Type B pancreatic cell (in vitro differentiated cells): ENCODE data around the gene TPM4. TPM values are rescaled to one million over a fixed set of nuclear protein-coding genes. Genes with fewer than 3 reads are reported as not detected.
A peak's percentile ranks its signal among the peaks of the same experiment; 100 is the strongest.

Source experiments
- DNase-seq: peaks from one replicate; pipeline ENCODE4 v3.0.0; 2021; ENCODE audit warnings: mixed read lengths; ENCODE audit not compliant: unreplicated experiment; ENCODE audit errors: extremely low spot score
- H3K27ac Mint-ChIP-seq: 2 replicates; pipeline ENCODE4 v1.8.0; 2021; ENCODE audit warnings: mild to moderate bottlenecking, mixed read lengths
- H3K27me3 Mint-ChIP-seq: 2 replicates; pipeline ENCODE4 v1.8.0; 2021; ENCODE audit warnings: mixed read lengths
- H3K36me3 Mint-ChIP-seq: 2 replicates; pipeline ENCODE4 v1.8.0; 2021; ENCODE audit warnings: mixed read lengths
- H3K4me1 Mint-ChIP-seq: one replicate; pipeline ENCODE4 v1.8.0; 2021; ENCODE audit warnings: mixed read lengths; ENCODE audit not compliant: unreplicated experiment
- H3K4me3 Mint-ChIP-seq: 2 replicates; pipeline ENCODE4 v1.8.0; 2021; ENCODE audit warnings: mild to moderate bottlenecking, mixed read lengths
- H3K9me3 Mint-ChIP-seq: 2 replicates; pipeline ENCODE4 v1.8.0; 2021; ENCODE audit warnings: mixed read lengths
- total RNA-seq: library from RNA; stranded (reverse); gene quantifications from 2 replicates; pipeline ENCODE4 v1.2.1, GENCODE V29; 2021; ENCODE audit warnings: low replicate concordance
- TF ChIP-seq, protein P1 (sequence below): fragments of 200-600 bp; sonication (generic); conservative IDR thresholded peaks from 2 replicates; pipeline ENCODE4 v1.5.0; 2021; ENCODE audit warnings: antibody characterized with exemption, mild to moderate bottlenecking

Gene TPM4
- total RNA-seq, 1 donor from 2014 or later: 425 TPM

DNA sequence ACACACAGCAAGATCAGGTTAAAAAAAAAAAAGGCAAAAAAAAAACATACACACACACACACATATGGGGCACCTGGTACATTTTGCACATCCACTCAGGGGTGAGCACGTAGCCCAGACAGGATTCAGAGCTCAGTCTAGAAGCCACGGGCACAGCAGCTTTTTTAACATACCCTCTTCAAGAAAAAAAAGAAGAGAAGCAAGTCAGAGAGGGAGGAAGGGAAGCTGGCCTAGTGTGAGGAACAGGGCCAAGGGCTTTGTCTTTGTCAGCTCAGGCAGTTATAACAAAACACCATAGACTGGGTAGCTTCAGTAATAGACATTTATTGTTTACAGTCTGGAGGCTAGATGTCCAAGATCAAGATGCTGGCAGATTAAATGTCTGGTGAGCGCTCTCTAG, 2.3 kb upstream of the TPM4 start:
- no peaks in the 10 kb centered on the region for H3K9me3 Mint-ChIP-seq
- H3K36me3 Mint-ChIP-seq: peaks cover 9% of the 10 kb centered on the region
- TF ChIP-seq, protein P1, sequence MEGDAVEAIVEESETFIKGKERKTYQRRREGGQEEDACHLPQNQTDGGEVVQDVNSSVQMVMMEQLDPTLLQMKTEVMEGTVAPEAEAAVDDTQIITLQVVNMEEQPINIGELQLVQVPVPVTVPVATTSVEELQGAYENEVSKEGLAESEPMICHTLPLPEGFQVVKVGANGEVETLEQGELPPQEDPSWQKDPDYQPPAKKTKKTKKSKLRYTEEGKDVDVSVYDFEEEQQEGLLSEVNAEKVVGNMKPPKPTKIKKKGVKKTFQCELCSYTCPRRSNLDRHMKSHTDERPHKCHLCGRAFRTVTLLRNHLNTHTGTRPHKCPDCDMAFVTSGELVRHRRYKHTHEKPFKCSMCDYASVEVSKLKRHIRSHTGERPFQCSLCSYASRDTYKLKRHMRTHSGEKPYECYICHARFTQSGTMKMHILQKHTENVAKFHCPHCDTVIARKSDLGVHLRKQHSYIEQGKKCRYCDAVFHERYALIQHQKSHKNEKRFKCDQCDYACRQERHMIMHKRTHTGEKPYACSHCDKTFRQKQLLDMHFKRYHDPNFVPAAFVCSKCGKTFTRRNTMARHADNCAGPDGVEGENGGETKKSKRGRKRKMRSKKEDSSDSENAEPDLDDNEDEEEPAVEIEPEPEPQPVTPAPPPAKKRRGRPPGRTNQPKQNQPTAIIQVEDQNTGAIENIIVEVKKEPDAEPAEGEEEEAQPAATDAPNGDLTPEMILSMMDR: no peak
- DNase-seq: no peak
- H3K4me3 Mint-ChIP-seq: peak overlapping the region; percentile 67
- H3K4me1 Mint-ChIP-seq: peaks cover 36% of the 10 kb centered on the region
- H3K27ac Mint-ChIP-seq: peak overlapping the region; percentile 96
- H3K27me3 Mint-ChIP-seq: no peaks in the 10 kb centered on the region

DNA sequence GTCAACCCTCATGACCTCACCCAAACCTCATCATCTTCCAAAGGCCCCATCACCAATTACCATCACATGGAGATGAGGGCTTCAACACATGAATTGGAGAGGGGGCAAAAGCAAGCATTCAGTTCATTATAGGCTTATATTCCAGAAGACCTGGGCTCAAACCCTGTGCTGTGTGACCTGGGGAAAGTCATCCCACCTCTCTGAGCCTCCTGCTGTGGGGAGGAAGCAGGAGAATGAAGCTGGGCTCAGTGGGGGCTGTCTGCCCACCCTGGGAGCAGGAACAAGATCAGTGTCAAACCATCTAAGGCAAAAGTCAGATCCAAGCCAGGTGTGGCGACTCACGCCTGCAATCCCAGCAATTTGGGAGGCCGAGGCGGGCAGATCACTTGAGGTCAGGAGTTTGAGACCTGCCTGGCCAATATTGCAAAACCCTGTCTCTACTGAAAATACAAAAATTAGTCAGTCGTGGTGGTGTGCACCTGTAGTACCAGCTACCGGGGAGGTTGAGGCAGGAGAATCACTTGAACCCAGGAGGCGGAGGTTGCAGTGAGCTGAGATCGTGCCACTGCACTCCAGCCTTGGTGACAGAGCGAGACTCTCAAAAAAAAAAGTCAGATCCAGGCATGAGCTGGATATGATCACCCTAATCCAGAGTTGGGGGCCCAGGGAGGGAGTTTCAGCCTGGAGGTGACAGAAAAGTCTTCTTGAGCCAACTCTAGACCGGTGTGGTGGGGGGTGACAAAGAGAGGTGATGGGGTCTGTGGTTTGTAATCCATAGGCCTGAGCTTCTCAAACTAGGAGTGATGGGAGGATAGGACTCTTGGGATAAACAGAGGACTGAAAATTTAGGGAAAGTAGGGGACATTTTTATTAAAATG, 1.6 kb upstream of the TPM4 start:
- H3K27ac Mint-ChIP-seq: peak overlapping the region; percentile 96
- peak overlapping the region; percentile 88 for H3K4me3 Mint-ChIP-seq
- no peak for DNase-seq
- H3K4me1 Mint-ChIP-seq: peaks cover 42% of the 10 kb centered on the region
- H3K9me3 Mint-ChIP-seq: no peaks in the 10 kb centered on the region
- TF ChIP-seq, protein P1: no peak
- peaks cover 14% of the 10 kb centered on the region for H3K36me3 Mint-ChIP-seq
- no peaks in the 10 kb centered on the region for H3K27me3 Mint-ChIP-seq

DNA sequence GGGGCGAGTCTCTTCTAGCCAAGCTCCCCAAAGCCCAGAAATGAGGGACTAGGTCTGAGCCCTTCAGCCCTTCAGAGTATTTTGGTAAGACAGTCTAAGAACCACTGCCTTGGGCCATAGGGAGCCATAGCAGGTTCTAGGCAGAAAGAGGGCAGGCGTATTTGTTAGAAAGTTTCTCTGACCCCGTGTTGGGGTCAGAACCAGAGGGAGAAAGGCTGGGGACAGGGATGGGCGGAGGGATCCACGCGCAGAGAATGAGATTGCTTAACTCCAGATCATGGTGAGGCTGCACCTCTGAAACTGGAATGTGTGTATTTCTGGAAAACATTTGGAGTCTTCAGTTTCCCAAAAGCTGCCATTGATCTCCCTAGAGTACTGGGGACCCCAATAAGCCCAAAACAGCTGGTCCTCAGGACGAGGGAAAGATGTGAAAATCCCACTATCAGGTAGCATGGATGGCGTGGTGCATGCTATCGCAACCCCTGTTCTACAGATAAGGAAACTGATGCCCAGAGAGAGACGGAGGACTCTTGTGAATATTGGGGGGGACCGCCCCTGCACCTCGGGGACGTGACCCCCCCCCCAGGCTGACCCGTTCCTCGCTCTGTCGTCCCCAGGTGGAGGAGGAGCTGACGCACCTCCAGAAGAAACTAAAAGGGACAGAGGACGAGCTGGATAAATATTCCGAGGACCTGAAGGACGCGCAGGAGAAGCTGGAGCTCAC, 703 bp upstream of the TPM4 start:
- Mint-ChIP-seq H3K4me3 (peak overlapping the region; percentile 88), H3K4me1 (peaks cover 42% of the 10 kb centered on the region), H3K27ac (peak overlapping the region; percentile 96), H3K36me3 (peaks cover 14% of the 10 kb centered on the region), H3K27me3 (no peaks in the 10 kb centered on the region), H3K9me3 (no peaks in the 10 kb centered on the region)
- DNase-seq: no peak
- TF ChIP-seq, protein P1: no peak

DNA sequence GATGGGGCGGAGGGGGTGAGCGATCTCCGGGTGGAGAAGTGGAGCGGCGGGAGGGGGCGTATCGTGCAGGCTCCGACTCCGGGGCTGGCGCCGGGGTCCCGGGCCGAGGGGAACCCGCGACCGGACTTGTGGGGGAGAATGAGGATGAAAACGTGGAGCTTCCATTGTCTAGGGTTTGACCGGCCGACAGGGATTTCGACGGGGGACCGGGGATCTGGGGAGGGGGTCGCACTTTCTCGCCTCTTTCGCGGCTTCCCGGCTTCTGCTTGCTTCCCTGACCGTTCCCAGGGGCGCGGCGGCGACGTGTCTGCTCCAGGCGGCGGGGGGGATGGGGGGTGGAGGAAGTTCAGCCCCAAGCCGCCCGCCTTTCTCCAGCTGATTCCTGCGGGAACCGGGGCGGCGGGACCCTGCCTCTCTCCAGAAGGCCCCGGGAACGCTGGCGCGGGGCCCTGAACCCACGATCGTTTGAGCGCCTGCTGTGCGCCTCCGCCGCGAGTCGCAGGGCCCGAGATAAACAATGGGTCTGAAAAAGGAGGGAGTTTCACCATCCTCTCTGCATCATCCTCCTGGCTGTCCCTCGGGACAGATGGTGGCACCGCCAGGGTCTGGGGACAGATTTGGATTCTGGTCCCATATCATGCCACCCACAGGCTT, 790 bp downstream of the TPM4 start:
- Mint-ChIP-seq H3K27me3 (no peaks in the 10 kb centered on the region), H3K4me1 (peaks cover 43% of the 10 kb centered on the region), H3K4me3 (peak overlapping the region; percentile 93), H3K9me3 (no peaks in the 10 kb centered on the region), H3K36me3 (peaks cover 24% of the 10 kb centered on the region), H3K27ac (peak overlapping the region; percentile 98)
- no peak for DNase-seq
- TF ChIP-seq, protein P1: no peak

DNA sequence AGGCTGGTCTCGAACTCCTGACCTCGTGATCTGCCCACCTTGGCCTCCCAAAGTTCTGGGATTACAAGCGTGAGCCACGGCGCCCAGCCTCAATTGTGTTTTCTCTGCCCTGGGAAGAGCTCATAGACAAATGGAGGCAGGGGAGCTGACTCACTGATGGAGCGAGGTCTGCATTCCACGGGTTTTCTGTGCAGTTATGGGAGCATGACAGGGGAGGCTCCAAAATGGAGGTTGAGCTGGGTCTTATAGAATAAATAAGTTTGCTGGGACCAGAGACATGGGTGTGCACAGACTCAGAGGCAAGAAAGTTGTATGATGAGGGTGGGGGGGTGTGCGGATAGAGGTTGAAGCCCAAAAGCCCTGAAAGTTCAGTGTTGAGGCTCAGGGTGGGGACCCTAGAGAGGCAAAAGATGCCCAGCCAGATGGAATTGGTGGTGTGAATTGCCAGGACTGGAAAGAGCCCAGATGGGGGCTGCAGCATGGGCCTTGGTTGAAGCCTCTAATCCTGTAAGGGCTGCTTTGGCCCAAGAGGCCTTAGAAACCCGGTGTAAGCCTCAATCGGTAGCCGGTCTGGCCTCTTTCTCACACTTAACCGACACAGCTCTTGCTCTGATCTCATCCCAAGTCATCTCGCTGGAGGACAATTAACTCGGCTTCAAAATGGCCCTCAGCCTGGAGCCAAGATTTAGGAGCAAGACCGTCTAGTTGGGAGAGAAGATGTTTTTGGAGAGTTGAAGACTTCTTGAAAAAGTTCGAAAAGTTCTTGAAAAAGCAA, 1.9 kb downstream of the TPM4 start:
- DNase-seq: no peak
- no peaks in the 10 kb centered on the region for H3K9me3 Mint-ChIP-seq
- H3K27me3 Mint-ChIP-seq: no peaks in the 10 kb centered on the region
- peaks cover 28% of the 10 kb centered on the region for H3K36me3 Mint-ChIP-seq
- peak overlapping the region; percentile 98 for H3K27ac Mint-ChIP-seq
- TF ChIP-seq, protein P1: no peak
- H3K4me3 Mint-ChIP-seq: peak overlapping the region; percentile 93
- peaks cover 38% of the 10 kb centered on the region for H3K4me1 Mint-ChIP-seq
